Measurements from ENCODE around the gene TESK2. TPM values are rescaled to one million over a fixed set of nuclear protein-coding genes. Genes with fewer than 3 reads are reported as not detected.

TESK2 gene
- total RNA-seq, 2 experiments from 2014 or later = 4.6 to 6.0 TPM

GRCh38 chr1:45340816-45341466 lies 150.0 kb downstream of the TESK2 start:
- H3K9me3 Mint-ChIP-seq = no peaks in the 10 kb centered on the region
- intact Hi-C loops (cut with micrococcal nuclease) = loop anchor here (1.0 kb wide), 6 partner anchors 19 to 329 kb away; partner anchors contain the start of genes CCDC163, MMACHC, NASP and TESK2
- H3K36me3 Mint-ChIP-seq = peaks cover 51% of the 10 kb centered on the region
- peak overlapping the region; percentile 98 for H3K27ac Mint-ChIP-seq
- POLR2A ChIA-PET = interaction anchor here (0.8 to 5.7 kb wide), 21 partner anchors 8 to 619 kb away, joined by 3 to 70 read pairs (median 8); partner anchors contain the start of genes AKR1A1, CCDC163, HECTD3 and HPDL
- peaks cover 39% of the 10 kb centered on the region for H3K4me1 Mint-ChIP-seq (ENCODE audit: low read depth)
- H3K27me3 Mint-ChIP-seq = no peaks in the 10 kb centered on the region
- CTCF ChIA-PET = interaction anchor here (0.8 to 3.7 kb wide), 13 partner anchors 15 to 329 kb away, joined by 3 to 48 read pairs (median 14); partner anchors contain the start of genes CCDC163, HECTD3, HPDL and MMACHC
- H3K4me3 Mint-ChIP-seq = peak overlapping the region; percentile 93
- peak; percentile 56 for DNase-seq

- intact Hi-C loops (cut with micrococcal nuclease) = loop anchor here (1.0 kb wide), 7 partner anchors 12 to 346 kb away; partner anchors contain the start of genes CCDC163, GPBP1L1, MMACHC and NASP
- peak; percentile 97 for DNase-seq
- Mint-ChIP-seq H3K27ac (peak within 1 kb of the TSS; percentile 98), H3K4me1 (ENCODE audit: low read depth) (peaks cover 34% of the 10 kb centered on the region), H3K27me3 (no peaks in the 10 kb centered on the region), H3K9me3 (no peaks in the 10 kb centered on the region), H3K36me3 (peaks cover 44% of the 10 kb centered on the region), H3K4me3 (peak within 1 kb of the TSS; percentile 93)
- POLR2A ChIA-PET = interaction anchor here (0.5 to 5.7 kb wide), 34 partner anchors 9 to 666 kb away, joined by 3 to 70 read pairs (median 4); partner anchors contain the start of genes AKR1A1, ARMH1, BTBD19 and CCDC163
- CTCF ChIA-PET = interaction anchor here (0.8 to 3.7 kb wide), 20 partner anchors 14 to 609 kb away, joined by 3 to 48 read pairs (median 4); partner anchors contain the start of genes CCDC163, HECTD3, HPDL and MMACHC
These were observed 151.0 kb downstream of the TESK2 start, which contains the start of the genes MUTYH and TOE1 for GRCh38 chr1:45339789-45340558. MUTYH (minus strand) TSS chr1:45340440; CDS start chr1:45334505, 5,935 bp downstream. TOE1 (plus strand) TSS chr1:45340170; CDS start chr1:45340253, 83 bp downstream.

- POLR2A ChIA-PET = interaction anchor here (0.6 to 5.7 kb wide), 3 partner anchors 11 to 568 kb away, joined by 3 to 70 read pairs (median 56); partner anchors contain the start of gene HPDL
- H3K9me3 Mint-ChIP-seq = no peaks in the 10 kb centered on the region
These were observed 153.2 kb downstream of the TESK2 start for GRCh38 chr1:45337630-45338325.

GRCh38 chr1:45335855-45336324 lies 155.1 kb downstream of the TESK2 start:
- intact Hi-C loops (cut with micrococcal nuclease) = no loop called here
- ChIA-PET POLR2A (interaction anchor here (5.7 kb wide), 1 partner anchor 9 kb away, joined by 70 read pairs; the partner anchor contains the start of gene HPDL), CTCF (no interaction called here)
- DNase-seq = no peak
- Mint-ChIP-seq H3K9me3 (no peaks in the 10 kb centered on the region), H3K4me3 (no peak overlapping the region), H3K27me3 (no peaks in the 10 kb centered on the region), H3K27ac (no peak overlapping the region), H3K36me3 (peaks cover 19% of the 10 kb centered on the region), H3K4me1 (ENCODE audit: low read depth) (peaks cover 19% of the 10 kb centered on the region)

More at GRCh38 chr1:45337630-45338325, 153.2 kb downstream of the TESK2 start:
- intact Hi-C loops (cut with micrococcal nuclease) = no loop called here
- CTCF ChIA-PET = interaction anchor here (0.7 kb wide), 1 partner anchor 13 kb away, joined by 3 read pairs; no protein-coding TSS in a partner anchor
- H3K4me1 Mint-ChIP-seq (ENCODE audit: low read depth) = peaks cover 38% of the 10 kb centered on the region
- H3K27ac Mint-ChIP-seq = peak overlapping the region; percentile 98
- H3K27me3 Mint-ChIP-seq = no peaks in the 10 kb centered on the region
- no peak for DNase-seq
- peaks cover 34% of the 10 kb centered on the region for H3K36me3 Mint-ChIP-seq
- no peak overlapping the region for H3K4me3 Mint-ChIP-seq

GRCh38 chr1:45334308-45335245 lies 156.4 kb downstream of the TESK2 start:
- no peaks in the 10 kb centered on the region for H3K9me3 Mint-ChIP-seq
- POLR2A ChIA-PET = no interaction called here
- DNase-seq = no peak

GRCh38 chr1:45332346-45332720 lies 158.6 kb downstream of the TESK2 start:
- H3K9me3 Mint-ChIP-seq = no peaks in the 10 kb centered on the region
- POLR2A ChIA-PET = no interaction called here
- intact Hi-C loops (cut with micrococcal nuclease) = no loop called here
- no peaks in the 10 kb centered on the region for H3K27me3 Mint-ChIP-seq
- no peak overlapping the region for H3K4me3 Mint-ChIP-seq
- peaks cover 16% of the 10 kb centered on the region for H3K36me3 Mint-ChIP-seq
- peaks cover 23% of the 10 kb centered on the region for H3K4me1 Mint-ChIP-seq (ENCODE audit: low read depth)
- H3K27ac Mint-ChIP-seq = no peak overlapping the region
- no peak for DNase-seq
- CTCF ChIA-PET = no interaction called here

More at GRCh38 chr1:45334308-45335245, 156.4 kb downstream of the TESK2 start:
- H3K27me3 Mint-ChIP-seq = no peaks in the 10 kb centered on the region
- CTCF ChIA-PET = interaction anchor here (1.2 kb wide), 1 partner anchor 35 kb away, joined by 4 read pairs; no protein-coding TSS in a partner anchor
- H3K27ac Mint-ChIP-seq = no peak overlapping the region
- peaks cover 21% of the 10 kb centered on the region for H3K4me1 Mint-ChIP-seq (ENCODE audit: low read depth)
- intact Hi-C loops (cut with micrococcal nuclease) = no loop called here
- no peak overlapping the region for H3K4me3 Mint-ChIP-seq
- H3K36me3 Mint-ChIP-seq = peaks cover 16% of the 10 kb centered on the region

- Mint-ChIP-seq H3K27ac (no peak overlapping the region), H3K27me3 (no peaks in the 10 kb centered on the region), H3K36me3 (peaks cover 16% of the 10 kb centered on the region), H3K9me3 (no peaks in the 10 kb centered on the region), H3K4me3 (no peak overlapping the region), H3K4me1 (ENCODE audit: low read depth) (peaks cover 23% of the 10 kb centered on the region)
- intact Hi-C loops (cut with micrococcal nuclease) = no loop called here
- no peak for DNase-seq
- ChIA-PET CTCF (no interaction called here), POLR2A (interaction anchor here (1.1 kb wide), 1 partner anchor 27 kb away, joined by 3 read pairs; no protein-coding TSS in a partner anchor)
These were observed 159.3 kb downstream of the TESK2 start for GRCh38 chr1:45331436-45332345.

GRCh38 chr1:45329445-45329844 lies 161.5 kb downstream of the TESK2 start:
- Mint-ChIP-seq H3K9me3 (no peaks in the 10 kb centered on the region), H3K4me3 (no peak overlapping the region), H3K27me3 (no peaks in the 10 kb centered on the region), H3K36me3 (peaks cover 16% of the 10 kb centered on the region), H3K4me1 (ENCODE audit: low read depth) (peaks cover 20% of the 10 kb centered on the region), H3K27ac (no peak overlapping the region)
- intact Hi-C loops (cut with micrococcal nuclease) = no loop called here
- ChIA-PET CTCF (interaction anchor here (3.7 kb wide), 1 partner anchor 26 kb away, joined by 16 read pairs; no protein-coding TSS in a partner anchor), POLR2A (interaction anchor here (0.6 kb wide), 1 partner anchor 14 kb away, joined by 3 read pairs; no protein-coding TSS in a partner anchor)
- no peak for DNase-seq

- Mint-ChIP-seq H3K27me3 (no peaks in the 10 kb centered on the region), H3K4me1 (ENCODE audit: low read depth) (peaks cover 16% of the 10 kb centered on the region), H3K9me3 (no peaks in the 10 kb centered on the region), H3K27ac (no peak overlapping the region), H3K4me3 (peak overlapping the region; percentile 51), H3K36me3 (peaks cover 16% of the 10 kb centered on the region)
- intact Hi-C loops (cut with micrococcal nuclease) = loop anchor here (1.0 kb wide), 1 partner anchor 11 kb away; no protein-coding TSS in a partner anchor
- no peak for DNase-seq
- ChIA-PET POLR2A (interaction anchor here (0.6 to 4.7 kb wide), 3 partner anchors 10 to 18 kb away, joined by 3 to 70 read pairs (median 4); partner anchors contain the start of genes MUTYH and TOE1), CTCF (interaction anchor here (3.7 kb wide), 1 partner anchor 25 kb away, joined by 16 read pairs; no protein-coding TSS in a partner anchor)
These were observed 162.3 kb downstream of the TESK2 start for GRCh38 chr1:45328680-45329079.
